GM10266 (cell line): ENCODE results near the gene SLC36A1.
A peak's percentile ranks its signal among the peaks of the same experiment; 100 is the strongest.
"Not testable (repeated sequence)": the region's sequence is repeated elsewhere in the genome, so short reads cannot be mapped to it uniquely, and the experiment has no call there.

Source experiments
- DNase-seq: peaks from one replicate; pipeline ENCODE4 v3.0.0; 2012; ENCODE audit errors: extremely low spot score
- TF ChIP-seq, protein P1 (sequence below): IDR thresholded peaks from 2 replicates; pipeline ENCODE4 v1.5.1; 2012; ENCODE audit warnings: mild to moderate bottlenecking, low read depth; ENCODE audit not compliant: control insufficient read depth, insufficient read depth; ENCODE audit errors: missing control alignments

SLC36A1 gene

DNA sequence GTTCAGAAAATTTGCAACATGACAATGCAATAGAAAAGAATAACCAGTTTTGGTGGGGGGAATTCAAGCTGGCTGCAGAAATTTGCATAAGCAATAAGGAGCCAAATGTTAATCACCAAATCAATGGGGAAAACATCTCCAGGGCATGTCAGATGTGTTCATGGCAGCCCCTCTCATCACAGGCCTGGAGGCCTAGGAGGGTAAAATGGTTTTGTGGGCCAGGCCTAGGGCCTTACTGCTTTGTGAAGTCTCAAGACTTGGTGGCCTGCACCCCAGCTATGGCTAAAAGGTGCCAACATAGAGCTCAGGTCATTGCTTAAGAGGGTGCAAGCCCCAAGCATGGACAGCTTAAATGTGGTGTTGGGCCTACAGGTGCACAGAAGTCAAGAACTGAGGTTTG is 29.7 kb upstream of the SLC36A1 start:
- no peak for DNase-seq

DNA sequence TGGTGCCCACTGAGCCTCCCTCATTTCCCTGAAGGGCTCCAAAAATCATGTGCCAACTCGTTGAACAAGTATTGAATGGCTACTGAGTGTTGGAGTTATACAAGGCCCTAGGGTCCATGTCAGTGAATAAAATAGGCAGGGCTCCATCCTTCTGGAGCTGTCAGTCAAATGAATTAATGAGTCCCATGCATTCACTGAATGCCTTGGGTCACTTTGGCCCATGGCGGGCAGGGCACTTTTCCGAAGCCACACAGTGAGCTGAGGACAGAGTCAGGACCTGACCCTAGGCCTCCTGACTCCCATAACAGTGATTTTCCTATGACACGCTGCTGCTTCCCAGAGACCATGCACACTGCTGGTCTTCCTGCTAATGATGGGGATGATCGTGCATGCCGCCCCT is 27.3 kb upstream of the SLC36A1 start:
- no peak for DNase-seq
- TF ChIP-seq, protein P1, sequence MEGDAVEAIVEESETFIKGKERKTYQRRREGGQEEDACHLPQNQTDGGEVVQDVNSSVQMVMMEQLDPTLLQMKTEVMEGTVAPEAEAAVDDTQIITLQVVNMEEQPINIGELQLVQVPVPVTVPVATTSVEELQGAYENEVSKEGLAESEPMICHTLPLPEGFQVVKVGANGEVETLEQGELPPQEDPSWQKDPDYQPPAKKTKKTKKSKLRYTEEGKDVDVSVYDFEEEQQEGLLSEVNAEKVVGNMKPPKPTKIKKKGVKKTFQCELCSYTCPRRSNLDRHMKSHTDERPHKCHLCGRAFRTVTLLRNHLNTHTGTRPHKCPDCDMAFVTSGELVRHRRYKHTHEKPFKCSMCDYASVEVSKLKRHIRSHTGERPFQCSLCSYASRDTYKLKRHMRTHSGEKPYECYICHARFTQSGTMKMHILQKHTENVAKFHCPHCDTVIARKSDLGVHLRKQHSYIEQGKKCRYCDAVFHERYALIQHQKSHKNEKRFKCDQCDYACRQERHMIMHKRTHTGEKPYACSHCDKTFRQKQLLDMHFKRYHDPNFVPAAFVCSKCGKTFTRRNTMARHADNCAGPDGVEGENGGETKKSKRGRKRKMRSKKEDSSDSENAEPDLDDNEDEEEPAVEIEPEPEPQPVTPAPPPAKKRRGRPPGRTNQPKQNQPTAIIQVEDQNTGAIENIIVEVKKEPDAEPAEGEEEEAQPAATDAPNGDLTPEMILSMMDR, result no peak

More for the DNA sequence above, 29.7 kb upstream of the SLC36A1 start:
- TF ChIP-seq, protein P1, result no peak

DNA sequence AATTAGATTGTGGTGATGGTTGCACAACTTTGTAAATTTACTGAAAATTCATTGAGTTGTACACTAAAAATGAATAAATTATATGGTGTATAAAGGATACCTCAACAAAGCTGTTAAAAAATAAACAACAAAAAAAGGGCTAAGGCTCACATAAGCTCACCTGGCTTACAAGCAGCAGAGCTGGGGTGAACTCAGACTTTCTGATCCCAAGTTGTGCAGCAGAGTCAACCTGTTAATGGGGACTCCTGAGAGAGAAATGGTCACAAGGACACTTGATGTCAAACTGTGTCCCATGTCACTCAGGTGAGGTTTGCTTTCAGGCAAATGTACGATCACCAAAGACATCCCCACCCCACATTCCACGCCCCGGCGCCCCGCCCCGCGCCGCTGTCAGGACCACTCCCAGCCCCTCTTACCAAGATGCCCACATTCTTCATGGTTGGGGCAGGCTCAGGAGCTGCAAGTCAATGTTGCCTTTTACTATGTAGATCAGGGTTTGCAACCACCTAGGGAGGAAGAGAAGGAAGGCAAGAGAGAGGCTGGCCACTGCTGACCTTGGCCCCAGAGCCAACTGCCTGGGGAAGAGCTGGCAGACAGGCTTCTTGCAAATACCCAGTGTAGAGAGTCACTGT is 22.4 kb upstream of the SLC36A1 start:
- TF ChIP-seq, protein P1, result no peak

DNA sequence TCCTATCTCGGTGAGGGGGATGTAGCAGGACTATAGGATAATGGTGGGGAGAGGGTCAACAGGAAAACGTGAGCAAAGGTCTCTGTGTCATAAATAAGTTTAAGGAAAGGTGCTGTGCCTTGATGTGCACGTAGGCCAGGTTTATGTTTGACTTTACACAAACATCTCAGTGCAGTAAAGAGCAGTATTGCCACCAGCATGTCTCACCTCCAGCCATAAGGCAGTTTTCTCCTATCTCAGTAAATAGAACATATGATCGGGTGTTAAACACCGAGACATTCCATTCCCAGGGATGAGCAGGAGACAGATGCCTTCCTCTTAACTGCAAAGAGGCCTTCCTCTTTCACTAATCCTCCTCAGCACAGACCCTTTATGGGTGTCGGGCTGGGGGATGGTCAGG is 21.1 kb upstream of the SLC36A1 start:
- not testable (repeated sequence) for DNase-seq

More for the DNA sequence above, 22.4 kb upstream of the SLC36A1 start:
- no peak for DNase-seq

DNA sequence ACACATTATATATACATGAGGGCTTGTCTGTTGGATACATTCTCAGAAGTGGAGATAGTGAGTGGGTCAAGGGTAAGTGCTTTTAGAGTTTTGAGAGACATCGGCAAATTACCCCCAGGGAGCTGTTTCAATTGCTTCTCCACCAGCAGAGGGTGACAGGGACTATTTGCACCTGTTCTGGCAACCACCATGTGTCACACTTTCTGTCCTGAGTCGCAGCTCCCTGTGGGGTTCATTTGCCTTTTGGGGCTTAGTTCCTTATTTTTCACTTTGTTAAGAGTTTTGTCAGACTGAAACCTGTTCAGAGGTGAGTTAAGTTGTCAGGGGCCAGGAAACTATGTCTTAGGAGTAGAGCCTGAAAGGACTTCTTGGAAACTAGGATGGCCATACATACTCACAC is 20.1 kb upstream of the SLC36A1 start:
- peak; percentile 74 for DNase-seq
- TF ChIP-seq, protein P1, result peak; percentile 24

DNA sequence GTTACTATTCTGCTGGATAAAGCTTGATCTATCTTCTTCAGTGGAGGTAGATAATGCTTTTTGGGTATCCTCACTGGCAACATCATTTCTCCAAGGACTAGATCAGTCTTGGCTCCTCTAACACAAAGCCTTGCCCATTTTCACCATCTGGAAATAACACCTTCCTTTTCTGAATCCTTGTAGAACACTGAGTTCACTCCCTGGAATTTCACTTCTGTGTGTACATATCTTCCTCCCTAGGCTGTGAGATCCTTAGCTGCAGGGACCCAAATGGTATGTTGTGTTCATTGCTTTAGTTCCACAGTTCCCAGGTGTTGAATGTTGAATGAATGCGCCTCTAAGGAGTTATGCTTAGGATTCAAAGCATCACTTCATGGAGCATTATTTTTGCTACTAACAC is 16.7 kb upstream of the SLC36A1 start:
- no peak for DNase-seq
- TF ChIP-seq, protein P1, result no peak

DNA sequence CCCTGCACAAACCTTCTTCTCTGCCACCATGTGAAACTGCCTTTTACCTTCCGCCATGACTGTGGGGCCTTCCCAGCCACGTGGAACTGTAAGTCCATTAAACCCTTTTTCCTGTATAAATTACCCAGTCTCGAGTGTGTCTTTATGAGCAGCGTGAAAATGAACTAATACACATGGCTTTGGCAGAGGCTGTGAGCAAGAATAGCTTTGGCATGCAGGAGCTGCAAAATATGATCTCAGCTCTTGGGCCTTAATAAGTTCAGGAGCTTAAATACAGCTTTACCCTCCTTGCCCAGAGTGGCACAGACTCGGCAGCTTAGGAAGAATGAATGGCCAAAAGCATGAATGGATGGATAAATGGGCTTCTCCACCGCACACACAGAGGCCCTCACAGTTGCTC is 15.7 kb upstream of the SLC36A1 start:
- TF ChIP-seq, protein P1, result no peak
- DNase-seq, result no peak

DNA sequence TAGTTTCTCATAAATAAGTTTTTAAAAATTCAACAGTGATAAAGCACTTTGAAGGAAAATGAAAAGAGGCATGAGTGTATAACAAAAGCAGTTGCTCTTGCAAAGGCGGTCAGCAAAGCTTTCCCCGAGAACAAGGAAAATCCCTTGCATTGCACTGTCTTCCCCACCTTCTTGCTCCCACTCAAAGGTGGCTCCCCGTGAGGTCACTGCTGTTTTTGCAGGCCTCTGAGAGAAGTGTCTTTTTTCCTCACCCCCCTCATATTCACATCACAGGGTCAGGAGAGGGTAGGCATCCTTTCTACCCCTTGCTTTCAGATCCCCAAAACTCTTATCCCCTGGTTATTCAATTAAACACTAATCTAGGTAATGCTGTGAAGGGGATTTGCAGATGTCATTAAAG is 15.2 kb upstream of the SLC36A1 start:
- no peak for DNase-seq
- TF ChIP-seq, protein P1, result no peak
